OCI-LY1 (cell line): ENCODE results near the gene KRTCAP2.
"Not testable (repeated sequence)": the region's sequence is repeated elsewhere in the genome, so short reads cannot be mapped to it uniquely, and the experiment has no call there.

ENCODE experiments used
- H2AFZ ChIP-seq: fragments of 200-600 bp; sonication (generic), shearing (Covaris generic); 2 replicates; pipeline ENCODE4 v1.6.0; 2014; ENCODE audit warnings: antibody characterized with exemption, mild to moderate bottlenecking, low read length
- H3F3A ChIP-seq: fragments of 200-600 bp; sonication (generic), shearing (Covaris generic); 2 replicates; pipeline ENCODE4 v1.6.0; 2014; ENCODE audit warnings: mild to moderate bottlenecking, antibody characterized with exemption, low read length, moderate library complexity; ENCODE audit not compliant: insufficient read depth
- H3K27ac ChIP-seq: fragments of 200-600 bp; sonication (generic); 2 replicates; pipeline ENCODE4 v1.5.1; 2014; ENCODE audit warnings: low read length, mixed run types, mild to moderate bottlenecking, low read depth; ENCODE audit not compliant: poor library complexity, severe bottlenecking
- H3K27me3 ChIP-seq: fragments of 200-600 bp; sonication (generic); 2 replicates; pipeline ENCODE4 v1.6.0; 2014; ENCODE audit warnings: antibody characterized with exemption, mild to moderate bottlenecking, low read length, moderate library complexity; ENCODE audit not compliant: insufficient read depth
- H3K36me3 ChIP-seq: fragments of 200-600 bp; sonication (generic); 2 replicates; pipeline ENCODE4 v1.6.1; 2014; ENCODE audit warnings: mild to moderate bottlenecking, antibody characterized with exemption, low read length, moderate library complexity, mixed read lengths; ENCODE audit not compliant: insufficient read depth
- H3K4me1 ChIP-seq: fragments of 200-600 bp; sonication (generic); 2 replicates; pipeline ENCODE4 v1.5.1; 2014; ENCODE audit warnings: mild to moderate bottlenecking, low read length, moderate library complexity; ENCODE audit not compliant: insufficient read depth, severe bottlenecking
- H3K4me2 ChIP-seq: fragments of 200-600 bp; sonication (generic), shearing (Covaris generic); 2 replicates; pipeline ENCODE4 v1.6.1; 2014; ENCODE audit warnings: low read length
- H3K4me3 ChIP-seq: fragments of 200-600 bp; sonication (generic); 2 replicates; pipeline ENCODE4 v1.5.1; 2014; ENCODE audit warnings: low read length, low read depth, mild to moderate bottlenecking, mixed read lengths; ENCODE audit not compliant: poor library complexity, severe bottlenecking
- H3K79me2 ChIP-seq: fragments of 200-600 bp; shearing (Covaris generic); 2 replicates; pipeline ENCODE4 v1.6.1; 2016; ENCODE audit warnings: mixed run types, low read length, mixed read lengths; ENCODE audit not compliant: insufficient read depth
- H3K9ac ChIP-seq: fragments of 200-600 bp; sonication (generic), shearing (Covaris generic); 2 replicates; pipeline ENCODE4 v1.6.1; 2014; ENCODE audit warnings: mild to moderate bottlenecking, low read length, mixed read lengths
- H3K9me2 ChIP-seq: fragments of 200-600 bp; sonication (generic), shearing (Covaris generic); 2 replicates; pipeline ENCODE4 v1.6.1; 2014; ENCODE audit warnings: low read depth, mild to moderate bottlenecking, low read length, mixed read lengths
- H3K9me3 ChIP-seq: fragments of 200-600 bp; shearing (Covaris generic); 2 replicates; pipeline ENCODE4 v1.6.1; 2014; ENCODE audit warnings: low read length, mixed read lengths
- H4K20me1 ChIP-seq: fragments of 200-600 bp; sonication (generic), shearing (Covaris generic); 2 replicates; pipeline ENCODE4 v1.6.0; 2016; ENCODE audit warnings: mild to moderate bottlenecking, low read length; ENCODE audit not compliant: insufficient read depth
- CTCF ChIP-seq: fragments of 200-600 bp; sonication (generic), shearing (Covaris generic); IDR thresholded peaks from 2 replicates; pipeline ENCODE4 v1.5.1; 2017; ENCODE audit warnings: mild to moderate bottlenecking, antibody characterized with exemption, low read length, moderate library complexity, mixed read lengths
- EZH2 ChIP-seq: fragments of 200-600 bp; sonication (generic), shearing (Covaris generic); IDR thresholded peaks from 2 replicates; pipeline ENCODE4 v1.8.0; 2017; ENCODE audit warnings: borderline replicate concordance, mixed run types, mild to moderate bottlenecking, antibody characterized with exemption, low read length, moderate library complexity, mixed read lengths

KRTCAP2 gene

GRCh38 chr1:155172732-155173477 is at the start of gene KRTCAP2:
KRTCAP2 (minus strand) TSS chr1:155173304; CDS start chr1:155173224, 80 bp downstream.
- peaks cover 4% of the 10 kb centered on the region; the same call in 1 of the 2 replicates for H3F3A ChIP-seq
- no peak within 1 kb of the TSS for H2AFZ ChIP-seq
- peak within 1 kb of the TSS; percentile 89 for H3K4me3 ChIP-seq
- no peaks in the 10 kb centered on the region for H3K9me2 ChIP-seq
- peaks cover 28% of the 10 kb centered on the region for H3K4me1 ChIP-seq
- H3K9ac ChIP-seq = peak within 1 kb of the TSS; percentile 97
- peak within 1 kb of the TSS; percentile 78 for H3K27ac ChIP-seq
- TF ChIP-seq EZH2 (no peak), CTCF (peak; percentile 88)
- H3K36me3 ChIP-seq = peaks cover 22% of the 10 kb centered on the region
- H3K4me2 ChIP-seq = peak within 1 kb of the TSS; percentile 82
- no peaks in the 10 kb centered on the region for H4K20me1 ChIP-seq
- H3K9me3 ChIP-seq = no peaks in the 10 kb centered on the region
- H3K79me2 ChIP-seq = no peaks in the 10 kb centered on the region
- no peaks in the 10 kb centered on the region for H3K27me3 ChIP-seq

GRCh38 chr1:155220211-155220965 is 47.3 kb upstream of the KRTCAP2 start:
- H4K20me1 ChIP-seq, H3K4me3 ChIP-seq, H3K27ac ChIP-seq, H3K9me3 ChIP-seq, H3K4me2 ChIP-seq, H3K79me2 ChIP-seq, H3K9ac ChIP-seq, H2AFZ ChIP-seq, H3K27me3 ChIP-seq, H3K9me2 ChIP-seq, H3K36me3 ChIP-seq: not testable (repeated sequence)
- peaks cover 42% of the 10 kb centered on the region for H3K4me1 ChIP-seq
- peaks cover 10% of the 10 kb centered on the region for H3F3A ChIP-seq

- H3K9me2 ChIP-seq = no peaks in the 10 kb centered on the region
- peaks cover 35% of the 10 kb centered on the region for H3K4me1 ChIP-seq
- H2AFZ ChIP-seq = 0 out of 2 replicates have a peak overlapping the region, but pooled peaks have one; percentile 37
- no peak overlapping the region for H3K4me3 ChIP-seq
- H3K27ac ChIP-seq = no peak overlapping the region
- no peaks in the 10 kb centered on the region for H3K36me3 ChIP-seq
- 0 out of 2 replicates have a peak, but pooled peaks cover 4% of the 10 kb centered on the region for H3F3A ChIP-seq
- no peaks in the 10 kb centered on the region for H3K9me3 ChIP-seq
- H3K27me3 ChIP-seq = no peaks in the 10 kb centered on the region
- no peaks in the 10 kb centered on the region for H4K20me1 ChIP-seq
- H3K79me2 ChIP-seq = no peaks in the 10 kb centered on the region
- H3K4me2 ChIP-seq = peak overlapping the region; percentile 4; the same call in 1 of the 2 replicates
- H3K9ac ChIP-seq = no peak overlapping the region
- no peak for TF ChIP-seq EZH2
- no peak for TF ChIP-seq CTCF
Observed at GRCh38 chr1:155219592-155220031, 46.5 kb upstream of the KRTCAP2 start.
